D341Med (cell line): ENCODE results near the gene JPH3.
"Not testable (repeated sequence)": the region's sequence is repeated elsewhere in the genome, so short reads cannot be mapped to it uniquely, and the experiment has no call there.

Source experiments
- DNase-seq: peaks from one replicate; pipeline ENCODE4 v3.0.0; 2012; ENCODE audit warnings: low spot score

Gene JPH3

GRCh38 chr16:87654826-87655225 lies 52.5 kb downstream of the JPH3 start:
- DNase-seq: no peak

- no peak for DNase-seq
Measured at GRCh38 chr16:87656328-87656727, 54.0 kb downstream of the JPH3 start.

GRCh38 chr16:87657621-87658192 lies 55.4 kb downstream of the JPH3 start:
- DNase-seq: no peak

GRCh38 chr16:87658564-87659225 lies 56.4 kb downstream of the JPH3 start:
- DNase-seq: no peak

GRCh38 chr16:87661561-87661960 lies 59.3 kb downstream of the JPH3 start:
- DNase-seq: no peak

DNA sequence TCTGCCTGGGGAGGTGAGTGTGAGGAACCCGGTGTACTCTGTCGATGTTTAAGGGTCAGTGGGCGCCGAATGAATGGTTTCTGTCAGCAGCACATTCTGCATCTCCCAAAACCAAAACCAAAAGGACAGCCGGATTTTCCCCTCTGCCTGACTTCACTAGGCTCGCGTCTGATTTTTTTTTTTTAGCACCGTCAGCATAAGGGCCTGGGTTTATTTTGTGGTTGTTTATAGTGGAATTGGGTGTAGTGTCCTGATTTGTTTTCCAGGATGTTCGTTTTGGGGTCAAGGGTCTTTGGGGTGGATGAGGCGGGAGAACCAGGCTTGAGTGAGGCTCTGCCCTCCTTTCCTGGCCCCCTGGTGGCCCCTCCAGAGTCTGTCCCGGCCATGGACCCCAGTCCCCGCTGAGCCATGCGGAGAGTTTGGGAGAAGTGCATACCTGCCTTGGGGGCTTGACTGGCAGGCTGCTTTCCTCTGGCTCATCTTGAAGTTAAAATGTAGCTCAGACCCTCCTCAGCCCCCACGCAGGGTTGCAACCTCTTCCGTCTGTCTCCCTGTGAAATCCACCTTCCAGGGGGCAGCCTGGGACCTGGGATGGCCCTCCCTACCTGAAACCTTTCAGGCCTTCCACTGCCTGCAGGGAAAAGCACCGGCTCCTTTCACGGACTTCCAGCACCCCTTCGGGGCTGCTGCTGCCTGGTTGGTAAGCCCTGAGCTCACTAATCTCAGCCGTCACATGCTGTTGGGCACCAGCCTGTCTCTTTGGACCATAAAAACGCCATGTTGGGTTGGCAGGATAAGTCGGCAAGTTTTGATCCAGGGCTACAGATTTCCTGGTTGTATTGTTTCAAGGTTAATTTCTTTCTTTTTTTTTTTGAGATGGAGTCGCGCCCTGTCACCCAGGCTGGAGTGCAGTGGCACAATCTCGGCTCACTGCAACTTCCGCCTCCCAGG lies 60.2 kb downstream of the JPH3 start:
- no peak for DNase-seq

GRCh38 chr16:87664792-87665191 lies 62.5 kb downstream of the JPH3 start:
- DNase-seq: no peak

GRCh38 chr16:87665193-87665592 lies 62.9 kb downstream of the JPH3 start:
- no peak for DNase-seq

- no peak for DNase-seq
Measured at GRCh38 chr16:87666919-87667318, 64.6 kb downstream of the JPH3 start.

- no peak for DNase-seq
Measured at GRCh38 chr16:87667443-87667842, 65.1 kb downstream of the JPH3 start.

GRCh38 chr16:87667946-87668345 lies 65.6 kb downstream of the JPH3 start:
- DNase-seq: no peak

DNA sequence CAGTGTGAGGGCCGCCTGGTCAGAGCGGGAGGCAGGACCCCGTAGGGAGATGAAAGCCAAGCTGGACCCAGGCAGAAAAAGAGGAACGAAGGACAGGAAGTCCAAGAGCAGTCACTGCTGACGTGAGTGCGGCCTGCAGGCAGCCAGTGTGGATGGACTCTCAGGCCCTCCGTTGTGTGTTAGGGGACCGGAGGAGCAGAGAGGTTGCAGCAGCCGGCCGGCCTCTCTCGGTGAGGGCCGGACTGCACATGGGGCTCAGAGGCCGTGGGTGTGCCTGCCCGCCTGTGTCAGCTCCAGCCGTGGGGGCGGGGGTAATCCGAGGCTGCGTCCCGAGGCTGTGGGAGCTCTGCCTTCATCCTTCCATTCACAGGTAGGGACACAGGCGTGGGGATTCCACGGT lies 67.4 kb downstream of the JPH3 start:
- DNase-seq: no peak

DNA sequence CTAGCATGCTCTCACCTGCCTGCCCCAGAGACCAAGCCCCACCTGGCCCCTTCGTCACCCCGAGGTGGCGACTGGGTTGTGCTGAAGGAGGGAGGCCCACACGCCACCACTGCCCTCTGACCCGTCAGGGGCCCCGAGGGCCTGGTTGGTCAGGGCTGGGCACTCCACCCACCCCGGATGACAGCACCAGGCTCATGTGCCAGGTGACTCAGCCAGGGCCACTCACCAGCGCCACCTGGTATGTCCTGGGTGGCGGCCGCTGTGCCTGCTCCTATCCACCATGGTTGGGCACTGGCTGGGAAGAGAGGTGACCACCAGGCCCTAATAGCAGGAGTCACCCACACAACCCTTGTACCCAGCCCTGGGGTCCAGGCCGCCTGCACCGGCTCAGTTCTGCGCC lies 68.9 kb downstream of the JPH3 start:
- DNase-seq: no peak

- DNase-seq: no peak
Measured at GRCh38 chr16:87671715-87672270, 69.5 kb downstream of the JPH3 start.

GRCh38 chr16:87674419-87674818 lies 72.1 kb downstream of the JPH3 start:
- DNase-seq: no peak

GRCh38 chr16:87675111-87675719 lies 72.9 kb downstream of the JPH3 start:
- no peak for DNase-seq

DNA sequence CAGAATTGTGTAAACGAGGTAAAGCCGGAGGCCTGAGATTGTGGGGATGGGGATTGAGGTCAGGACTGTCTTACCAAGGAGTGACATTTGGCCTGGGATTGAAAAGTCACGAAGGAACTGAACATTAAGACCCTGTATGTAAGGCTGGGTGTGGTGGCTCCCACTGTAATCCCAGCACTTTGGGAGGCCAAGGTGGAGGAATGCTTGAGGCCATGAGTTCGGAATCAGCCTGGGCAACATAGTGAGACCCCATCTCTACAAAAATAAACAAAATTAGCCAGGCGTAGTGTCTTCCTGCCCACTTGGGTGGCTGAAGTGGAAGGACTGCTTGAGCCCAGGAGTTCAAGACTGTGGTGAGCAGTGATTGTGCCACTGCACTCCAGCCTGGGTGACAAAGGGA lies 75.5 kb downstream of the JPH3 start:
- DNase-seq: no peak

GRCh38 chr16:87678618-87679017 lies 76.3 kb downstream of the JPH3 start:
- DNase-seq: no peak

- DNase-seq: no peak
Measured at GRCh38 chr16:87679593-87680271, 77.4 kb downstream of the JPH3 start.

- no peak for DNase-seq
Measured at GRCh38 chr16:87680272-87680644, 78.0 kb downstream of the JPH3 start.

DNA sequence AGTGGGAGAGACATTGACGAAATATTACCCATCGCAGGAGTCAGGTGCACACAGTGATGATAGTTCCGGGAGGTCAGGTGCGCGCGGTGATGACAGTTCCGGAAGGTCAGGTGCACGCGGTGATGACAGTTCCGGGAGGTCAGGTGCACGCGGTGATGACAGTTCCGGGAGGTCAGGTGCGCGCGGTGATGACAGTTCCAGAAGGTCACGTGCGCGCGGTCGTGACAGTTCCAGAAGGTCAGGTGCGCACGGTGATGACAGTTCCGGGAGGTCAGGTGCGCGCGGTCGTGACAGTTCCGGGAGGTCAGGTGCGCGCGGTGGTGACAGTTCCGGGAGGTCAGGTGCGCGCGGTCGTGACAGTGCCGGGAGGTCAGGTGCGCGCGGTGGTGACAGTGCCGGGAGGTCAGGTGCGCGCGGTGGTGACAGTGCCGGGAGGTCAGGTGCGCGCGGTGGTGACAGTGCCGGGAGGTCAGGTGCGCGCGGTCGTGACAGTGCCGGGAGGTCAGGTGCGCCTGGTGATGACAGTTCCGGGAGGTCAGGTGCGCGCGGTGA lies 78.8 kb downstream of the JPH3 start:
- DNase-seq: not testable (repeated sequence)
